Urinary bladder (tissue), 4 donors: ENCODE data around the gene ERMAP. TPM values are rescaled to one million over a fixed set of nuclear protein-coding genes. Genes with fewer than 3 reads are reported as not detected.
"Not testable (repeated sequence)": the region's sequence is repeated elsewhere in the genome, so short reads cannot be mapped to it uniquely, and the experiment has no call there.

ENCODE experiments used
- DNase-seq: peaks from one replicate; pipeline ENCODE4 v3.0.0-alpha.2; 2015; ENCODE audit errors: extremely low spot score
- H3K27ac ChIP-seq: one replicate; pipeline ENCODE4 v1.5.1; 2013; ENCODE audit warnings: low read depth, mild to moderate bottlenecking, moderate library complexity
- H3K36me3 ChIP-seq: one replicate; pipeline ENCODE4 v1.6.1; 2013; ENCODE audit warnings: mild to moderate bottlenecking, moderate library complexity; ENCODE audit not compliant: insufficient read depth
- H3K4me1 ChIP-seq: one replicate; pipeline ENCODE4 v1.6.1; 2013; ENCODE audit warnings: mild to moderate bottlenecking, moderate library complexity; ENCODE audit not compliant: insufficient read depth
- H3K4me3 ChIP-seq: one replicate; pipeline ENCODE4 v1.5.1; 2013; ENCODE audit warnings: low read depth, low read length
- WGBS: extraction: QIAGEN DNeasy Blood & Tissue Kit; methylation state at CpG from one replicate; pipeline ENCODE4 v1.1.7; 2013; 5-methylcytosine and 5-hydroxymethylcytosine counted together
- polyA plus RNA-seq: library from polyadenylated mRNA; stranded (reverse); fragments of 200-250 nt; gene quantifications from one replicate; pipeline ENCODE4 v1.2.3, GENCODE V29; 2013
- total RNA-seq: library from RNA; depleted of rRNA; stranded (reverse); fragments of >200 nt; gene quantifications from one replicate; pipeline ENCODE4 v1.2.3, GENCODE V29; 2014
- donor health status: healthy with polysubstance abuse.
- donor health status: healthy.

ERMAP gene
- total and polyA plus RNA-seq, 2 donors: 8.2 to 12.3 TPM

GRCh38 chr1:42853116-42853884 is 36.4 kb downstream of the ERMAP start:
- Histone ChIP-seq H3K36me3 (peaks cover 3% of the 10 kb centered on the region), H3K27ac (no peak overlapping the region), H3K4me3 (no peak overlapping the region), H3K4me1 (no peaks in the 10 kb centered on the region)
- 62% methylated on average over 6 of the region's 6 CpGs for WGBS
- DNase-seq: no peak

- H3K4me1 ChIP-seq, H3K4me3 ChIP-seq, H3K27ac ChIP-seq, DNase-seq, H3K36me3 ChIP-seq: not testable (repeated sequence)
- 86% methylated on average over 3 of the region's 3 CpGs for WGBS
Observed at GRCh38 chr1:42856554-42856953, 39.6 kb downstream of the ERMAP start.

- not testable (repeated sequence) for H3K27ac ChIP-seq, H3K36me3 ChIP-seq, DNase-seq, H3K4me3 ChIP-seq, H3K4me1 ChIP-seq
- 85% methylated on average over 5 of the region's 5 CpGs for WGBS
Observed at GRCh38 chr1:42859366-42859765, 42.4 kb downstream of the ERMAP start.

GRCh38 chr1:42860339-42861013 is 43.6 kb downstream of the ERMAP start:
- no peak overlapping the region for H3K4me3 ChIP-seq
- H3K36me3 ChIP-seq: no peaks in the 10 kb centered on the region
- H3K27ac ChIP-seq: no peak overlapping the region
- no peaks in the 10 kb centered on the region for H3K4me1 ChIP-seq
- WGBS: 71% methylated on average over 4 of the region's 4 CpGs
- DNase-seq: no peak

DNA sequence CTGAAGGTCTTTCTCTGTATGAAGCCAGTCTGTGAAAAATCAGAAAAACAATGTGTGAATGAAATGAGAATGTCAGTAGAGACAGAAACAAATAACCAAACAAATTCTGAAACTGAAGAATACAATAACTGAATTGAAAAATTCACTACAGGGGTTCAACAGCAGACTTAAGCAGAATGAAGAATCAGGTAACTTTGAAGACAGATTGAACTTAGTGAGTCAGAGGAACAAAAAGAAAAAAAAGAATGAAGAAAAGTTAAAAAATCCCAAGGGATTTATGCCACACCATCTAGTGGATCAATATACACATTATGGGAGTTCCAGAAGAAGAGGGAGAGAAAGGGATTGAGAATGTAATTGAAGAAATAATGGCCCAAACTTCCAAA is 44.1 kb downstream of the ERMAP start:
- Histone ChIP-seq H3K36me3 (no peaks in the 10 kb centered on the region), H3K27ac (no peak overlapping the region), H3K4me3 (no peak overlapping the region), H3K4me1 (no peaks in the 10 kb centered on the region)
- no peak for DNase-seq

DNA sequence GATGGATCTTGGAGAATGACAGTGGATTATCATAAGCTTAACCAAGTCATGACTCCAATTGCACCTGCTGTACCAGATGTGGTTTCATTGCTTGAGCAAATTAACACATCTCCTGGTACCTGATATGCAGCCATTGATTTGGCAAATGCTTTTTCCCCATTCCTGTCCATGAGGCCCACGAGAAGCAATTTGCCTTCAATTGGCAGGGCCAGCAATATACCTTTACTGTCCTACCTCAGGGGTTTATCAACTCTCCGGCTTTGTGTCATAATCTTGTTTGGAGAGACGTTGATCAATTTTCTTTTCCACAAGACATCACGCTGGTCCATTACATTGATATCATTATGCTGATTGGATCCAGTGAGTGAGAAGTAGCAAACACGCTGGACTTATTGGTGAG is 49.6 kb downstream of the ERMAP start:
- H3K4me1 ChIP-seq: no peaks in the 10 kb centered on the region
- no peaks in the 10 kb centered on the region for H3K36me3 ChIP-seq
- no peak for DNase-seq
- H3K27ac ChIP-seq: no peak overlapping the region
- WGBS: 82% methylated on average over 5 of the region's 5 CpGs
- H3K4me3 ChIP-seq: no peak overlapping the region

- H3K27ac ChIP-seq, H3K4me1 ChIP-seq, H3K36me3 ChIP-seq, DNase-seq, H3K4me3 ChIP-seq: not testable (repeated sequence)
- WGBS: 85% methylated on average over 4 of the region's 4 CpGs
Observed at GRCh38 chr1:42868466-42868865, 51.5 kb downstream of the ERMAP start.

DNA sequence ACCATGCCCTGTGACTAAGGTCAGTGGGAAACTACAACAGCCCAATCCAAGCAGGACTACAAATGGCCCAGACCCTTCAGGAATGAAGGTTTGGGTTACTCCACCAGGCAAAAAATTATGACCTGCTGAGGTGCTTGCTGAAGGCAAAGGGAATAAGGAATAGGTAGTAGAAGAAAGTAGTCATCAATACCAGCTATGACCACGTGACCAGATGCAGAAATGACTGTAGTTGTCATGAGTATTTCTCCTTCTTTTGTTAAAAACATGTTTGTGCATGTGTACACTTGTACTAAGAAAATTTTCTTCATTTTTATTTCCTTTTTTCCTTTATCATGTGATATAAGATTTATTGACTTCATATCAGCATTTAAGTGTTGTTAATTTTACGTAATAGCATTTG is 52.3 kb downstream of the ERMAP start:
- WGBS: 54% methylated on average over 2 of the region's 2 CpGs
- DNase-seq, H3K4me1 ChIP-seq, H3K36me3 ChIP-seq, H3K4me3 ChIP-seq, H3K27ac ChIP-seq: not testable (repeated sequence)

DNA sequence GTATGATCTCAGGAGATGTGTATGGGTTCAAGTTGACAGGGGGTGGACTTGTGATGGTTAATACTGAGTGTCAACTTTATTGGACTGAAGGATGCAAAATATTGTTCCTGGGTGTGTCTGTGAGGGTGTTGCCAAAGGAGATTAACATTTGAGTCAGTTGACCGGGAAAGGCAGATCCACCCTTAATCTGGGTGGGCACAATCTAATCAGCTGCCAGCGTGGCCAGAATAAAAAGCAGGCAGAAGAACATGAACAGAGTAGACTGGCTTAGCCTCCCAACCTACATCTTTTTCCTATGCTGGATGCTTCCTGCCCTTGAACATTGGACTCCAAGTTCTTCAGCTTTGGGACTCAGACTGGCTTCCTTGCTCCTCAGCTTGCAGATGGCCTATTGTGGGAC is 52.8 kb downstream of the ERMAP start:
- not testable (repeated sequence) for DNase-seq, H3K4me3 ChIP-seq, H3K27ac ChIP-seq, H3K4me1 ChIP-seq, H3K36me3 ChIP-seq
- 63% methylated on average over 2 of the region's 2 CpGs for WGBS

DNA sequence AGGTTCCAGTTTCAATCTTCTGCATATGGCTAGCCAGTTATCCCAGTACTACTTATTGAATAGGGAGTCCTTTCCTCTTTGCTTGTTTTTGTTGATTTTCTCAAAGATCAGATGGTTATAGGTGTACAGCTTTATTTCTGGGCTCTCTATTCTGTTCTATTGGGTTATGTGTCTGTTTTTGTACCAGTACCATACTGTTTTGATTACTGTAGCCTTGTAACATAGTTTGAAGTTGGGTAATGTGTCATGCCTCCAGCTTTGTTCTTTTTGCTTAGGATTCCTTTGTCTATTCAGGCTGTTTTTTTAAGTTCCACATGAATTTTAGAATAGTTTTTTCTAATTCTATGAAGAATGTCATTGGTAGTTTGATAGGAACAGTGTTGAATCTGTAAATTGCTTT is 56.2 kb downstream of the ERMAP start:
- not testable (repeated sequence) for DNase-seq, H3K4me1 ChIP-seq, H3K4me3 ChIP-seq, H3K36me3 ChIP-seq, H3K27ac ChIP-seq

DNA sequence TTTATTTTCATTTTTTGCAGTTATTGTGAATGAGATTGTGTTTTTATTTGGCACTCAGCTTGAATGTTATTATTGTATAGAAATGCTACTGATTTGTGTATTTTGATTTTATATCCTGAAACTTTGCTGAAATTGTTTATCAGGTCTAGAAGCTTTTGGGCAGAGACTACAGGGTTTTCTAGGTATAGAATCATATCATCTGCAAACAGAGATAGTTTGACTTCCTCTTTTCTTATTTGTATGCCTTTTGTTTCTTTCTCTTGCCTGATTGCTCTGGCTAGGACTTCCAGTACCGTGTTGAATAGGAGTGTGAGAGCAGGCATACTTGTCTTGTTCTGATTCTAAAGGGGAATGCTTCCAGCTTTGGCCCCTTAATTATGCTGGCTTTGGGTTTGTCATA is 56.7 kb downstream of the ERMAP start:
- no peak for DNase-seq
- 84% methylated on average over 1 of the region's 1 CpG for WGBS
- no peaks in the 10 kb centered on the region for H3K36me3 ChIP-seq
- no peaks in the 10 kb centered on the region for H3K4me1 ChIP-seq
- no peak overlapping the region for H3K27ac ChIP-seq
- H3K4me3 ChIP-seq: no peak overlapping the region

DNA sequence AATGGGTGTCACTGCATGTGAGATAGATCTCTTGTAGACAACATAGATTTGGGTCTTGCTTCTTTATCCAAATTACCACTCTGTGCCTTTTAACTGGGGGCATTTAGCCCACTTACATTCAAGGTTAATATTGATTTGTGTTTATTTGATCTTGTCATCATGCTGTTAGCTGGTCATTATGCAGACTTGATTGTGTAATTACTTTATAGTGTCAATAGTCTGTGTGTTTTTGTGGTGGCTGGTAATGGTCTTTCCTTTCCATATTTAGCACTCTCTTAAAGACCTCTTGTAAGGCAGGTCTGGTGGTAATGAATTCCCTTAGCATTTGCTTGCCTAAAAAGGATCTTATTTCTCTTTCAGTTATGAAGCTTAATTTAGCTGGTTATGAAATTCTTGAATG is 59.1 kb downstream of the ERMAP start:
- Histone ChIP-seq H3K27ac (no peak overlapping the region), H3K4me3 (no peak overlapping the region), H3K36me3 (no peaks in the 10 kb centered on the region), H3K4me1 (no peaks in the 10 kb centered on the region)
- DNase-seq: no peak

DNA sequence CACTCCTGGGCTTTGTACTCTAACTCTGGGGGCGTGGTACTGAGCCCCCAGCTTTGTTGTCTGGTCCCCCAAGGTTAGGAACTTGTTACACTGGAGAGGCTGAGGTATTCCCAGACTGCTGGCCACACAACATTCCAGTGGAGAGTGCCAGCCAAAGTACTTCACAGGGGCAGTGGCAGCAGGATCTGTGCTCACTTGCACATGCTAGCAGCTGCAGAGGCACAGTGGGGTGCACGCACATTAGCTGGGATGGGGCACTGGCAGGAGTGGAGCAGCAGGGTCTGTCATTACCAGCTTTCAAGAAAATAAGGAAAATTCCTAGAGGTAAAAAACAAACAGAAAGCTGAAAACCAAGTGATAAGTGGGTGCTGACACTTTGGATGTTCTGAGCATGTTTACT is 60.5 kb downstream of the ERMAP start:
- H3K27ac ChIP-seq: no peak overlapping the region
- H3K4me1 ChIP-seq: no peaks in the 10 kb centered on the region
- H3K4me3 ChIP-seq: no peak overlapping the region
- H3K36me3 ChIP-seq: no peaks in the 10 kb centered on the region
- no peak for DNase-seq
- WGBS: 54% methylated on average over 2 of the region's 2 CpGs

DNA sequence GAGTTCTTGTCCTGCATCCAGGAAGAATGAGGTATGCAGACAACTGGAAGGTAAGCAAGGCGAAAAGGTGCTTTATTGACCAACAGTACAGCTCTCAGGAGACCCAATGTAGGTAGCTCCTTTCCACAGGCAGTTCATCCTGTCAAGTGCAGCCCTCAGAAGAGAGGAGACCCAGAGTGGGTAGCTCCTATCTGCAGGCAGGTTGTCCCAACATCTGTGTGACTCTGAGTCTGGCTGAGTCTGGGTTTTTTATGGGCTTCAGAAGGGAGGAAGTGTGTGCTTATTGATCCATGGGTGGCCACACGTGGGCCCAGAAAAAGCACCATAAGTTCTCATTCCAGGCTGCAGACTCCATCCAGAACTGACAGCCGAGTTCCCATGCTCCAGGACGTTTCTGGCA is 63.5 kb downstream of the ERMAP start:
- Histone ChIP-seq H3K36me3 (no peaks in the 10 kb centered on the region), H3K4me3 (no peak overlapping the region), H3K27ac (no peak overlapping the region), H3K4me1 (no peaks in the 10 kb centered on the region)
- DNase-seq: no peak
- WGBS: 65% methylated on average over 4 of the region's 4 CpGs
